DMS 273 (cell line): ENCODE results near the gene RAB26.
"Not testable (repeated sequence)": the region's sequence is repeated elsewhere in the genome, so short reads cannot be mapped to it uniquely, and the experiment has no call there.

ENCODE experiments used
- DNase-seq: peaks from one replicate; lab custom pipeline; 2025; ENCODE audit not compliant: unreplicated experiment; lab: John Stamatoyannopoulos, UW

Gene RAB26, protein sequence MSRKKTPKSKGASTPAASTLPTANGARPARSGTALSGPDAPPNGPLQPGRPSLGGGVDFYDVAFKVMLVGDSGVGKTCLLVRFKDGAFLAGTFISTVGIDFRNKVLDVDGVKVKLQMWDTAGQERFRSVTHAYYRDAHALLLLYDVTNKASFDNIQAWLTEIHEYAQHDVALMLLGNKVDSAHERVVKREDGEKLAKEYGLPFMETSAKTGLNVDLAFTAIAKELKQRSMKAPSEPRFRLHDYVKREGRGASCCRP

DNA sequence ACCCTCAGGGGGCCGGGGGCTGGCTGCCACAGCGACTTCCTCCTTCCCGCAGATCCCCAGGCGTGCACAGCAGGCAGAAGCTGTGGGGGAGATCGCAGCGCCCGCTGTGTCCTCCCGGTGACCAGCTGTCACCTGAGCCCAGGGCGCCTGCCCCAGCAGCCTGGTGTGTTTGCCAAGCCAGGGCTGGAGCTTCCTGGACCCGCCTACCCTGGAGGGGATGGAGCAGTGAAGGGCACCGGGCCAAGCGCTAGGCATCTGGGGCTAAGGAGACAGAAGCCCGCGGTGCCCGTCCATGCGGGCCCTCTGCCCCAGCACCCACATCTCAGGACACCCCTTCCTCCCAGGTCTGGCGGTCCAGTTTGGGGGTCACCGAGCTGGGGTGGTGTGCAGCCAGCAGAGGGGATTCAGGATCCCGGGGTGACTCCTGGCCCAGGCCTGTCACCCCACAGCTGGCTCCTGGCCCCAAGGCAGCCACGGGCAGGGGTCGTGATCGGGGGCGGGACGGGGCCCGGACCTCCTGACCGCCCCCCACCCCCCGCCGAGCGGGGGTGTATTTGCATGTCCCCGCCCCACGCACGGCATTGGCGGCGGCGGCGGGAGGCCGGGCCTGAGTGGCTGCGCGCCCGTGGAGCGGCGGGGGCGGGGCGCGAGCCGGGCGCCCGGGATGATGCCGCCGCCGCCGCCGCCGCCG, at the start of gene RAB26:
Gene RAB26, plus strand, starts transcription at position 645 of the 691 bp plus-strand sequence. CDS start 159 bp downstream, outside the sequence.
- peak; percentile 99 for DNase-seq

DNA sequence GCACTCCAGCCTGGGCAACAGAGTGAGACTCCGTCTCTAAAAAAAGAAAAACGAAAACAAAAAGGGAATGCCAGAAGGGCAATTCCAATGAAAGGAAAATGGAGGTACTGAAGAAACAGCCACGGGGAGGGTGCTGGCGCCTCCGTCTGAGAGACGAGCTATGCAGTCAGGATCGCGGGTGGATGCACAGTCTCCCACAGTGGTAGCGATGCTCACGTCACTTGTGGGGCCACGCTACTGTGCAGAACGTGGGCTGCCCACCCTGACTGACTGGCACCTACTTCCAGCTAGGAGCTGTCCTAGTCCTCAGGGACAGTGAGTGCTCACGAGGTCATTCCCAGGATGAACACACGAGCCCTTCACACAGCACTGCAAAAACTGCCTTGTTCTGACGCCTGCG, 46.8 kb upstream of the RAB26 start:
- DNase-seq = not testable (repeated sequence)

DNA sequence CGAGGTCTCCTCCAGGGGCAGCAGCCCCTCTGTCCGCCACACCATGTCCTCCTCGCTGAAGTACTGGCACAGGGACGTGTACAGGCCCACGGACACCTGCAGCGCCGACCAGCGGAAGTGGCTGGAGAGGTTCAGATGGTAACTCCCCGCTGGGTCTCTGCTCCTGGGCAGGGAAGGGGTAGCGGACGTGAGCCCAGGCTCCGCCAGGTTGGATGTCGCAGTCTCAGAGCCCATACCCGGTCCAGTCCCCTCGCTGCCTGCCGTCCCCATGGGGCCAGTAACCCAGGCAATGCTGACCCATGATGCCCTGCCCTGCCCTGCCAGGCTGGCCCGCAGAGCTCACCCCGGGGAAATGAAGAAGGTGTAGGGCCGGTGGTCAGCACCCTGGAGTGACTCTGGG, 46.0 kb upstream of the RAB26 start:
- DNase-seq = no peak

DNA sequence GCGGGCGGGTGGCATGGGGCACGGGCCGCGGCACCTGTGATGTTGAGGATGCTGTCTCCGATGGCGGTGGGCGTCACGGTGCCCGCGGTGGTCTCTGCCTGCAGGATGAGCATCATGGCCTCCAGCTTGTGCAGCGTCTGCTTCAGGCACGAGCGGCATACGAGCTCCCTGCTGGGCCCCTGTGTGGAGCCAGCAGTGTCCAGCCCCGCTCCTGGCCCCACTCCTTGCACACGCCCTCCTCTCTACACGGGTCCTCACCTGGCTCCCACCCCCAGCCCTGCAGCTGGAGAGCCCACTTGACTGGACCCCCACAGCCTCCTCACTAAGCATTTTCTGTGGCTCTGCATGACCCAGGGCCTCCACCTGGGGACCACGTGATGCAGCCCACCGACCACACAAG, 44.0 kb upstream of the RAB26 start:
- DNase-seq = not testable (repeated sequence)

DNA sequence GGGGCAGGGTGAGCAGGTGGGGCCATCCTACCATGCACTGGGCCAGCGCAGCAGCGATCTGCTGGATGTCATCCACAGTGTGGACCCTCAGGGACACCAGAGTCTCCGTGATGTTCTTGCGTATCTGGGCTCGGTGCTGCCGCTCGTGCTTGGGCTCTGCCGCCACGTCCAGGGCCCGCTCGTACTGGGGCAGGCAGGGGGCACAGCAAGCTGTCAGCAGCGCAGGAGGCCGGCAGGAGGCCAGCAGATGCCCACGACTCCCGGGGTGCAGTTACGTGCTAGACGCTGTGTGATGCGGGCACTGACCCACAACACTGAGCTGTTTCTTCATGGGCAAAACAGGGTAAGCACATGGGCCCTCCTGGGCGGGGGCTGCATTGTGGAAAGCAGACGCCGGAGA, 43.1 kb upstream of the RAB26 start:
- DNase-seq = not testable (repeated sequence)

DNA sequence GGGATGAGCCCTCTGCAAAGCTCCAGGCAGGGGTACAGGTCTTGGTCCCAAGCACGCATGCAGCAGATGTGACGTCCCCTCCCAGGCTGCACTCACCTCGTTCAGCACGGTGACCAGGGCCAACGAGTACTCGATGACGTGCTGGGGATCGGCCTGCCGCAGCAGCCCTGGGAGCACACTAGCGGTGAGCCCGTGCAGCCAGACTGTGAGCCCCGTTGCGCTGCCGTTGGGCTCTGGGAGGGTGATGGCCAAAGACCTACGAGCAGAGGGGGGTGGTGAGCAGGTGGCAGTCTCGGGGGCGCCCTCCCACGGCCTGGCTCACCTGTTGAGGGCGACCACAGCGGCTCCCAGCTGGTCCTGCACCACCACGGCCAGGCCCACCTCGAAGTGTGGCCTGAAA, 42.7 kb upstream of the RAB26 start:
- DNase-seq = not testable (repeated sequence)

DNA sequence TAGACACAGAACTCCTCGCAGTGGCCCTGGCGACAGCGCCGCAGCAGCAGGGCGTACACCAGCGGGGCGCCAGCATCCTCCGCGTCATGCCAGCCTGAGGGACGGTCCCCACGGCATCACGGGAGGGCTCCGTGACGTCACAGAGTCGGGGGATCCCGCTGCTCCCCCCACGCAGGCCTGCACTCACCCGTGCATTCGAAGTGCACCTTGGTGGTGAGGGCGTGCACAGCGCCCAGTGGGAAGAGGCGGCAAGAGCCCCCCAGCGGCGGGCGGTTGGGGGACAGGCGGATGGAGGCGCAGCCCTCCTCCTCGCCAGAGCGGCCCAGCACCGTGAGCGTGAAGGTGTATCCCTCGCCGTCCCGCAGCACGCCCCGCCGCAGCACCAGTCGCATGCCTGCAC, 42.2 kb upstream of the RAB26 start:
- DNase-seq = not testable (repeated sequence)

DNA sequence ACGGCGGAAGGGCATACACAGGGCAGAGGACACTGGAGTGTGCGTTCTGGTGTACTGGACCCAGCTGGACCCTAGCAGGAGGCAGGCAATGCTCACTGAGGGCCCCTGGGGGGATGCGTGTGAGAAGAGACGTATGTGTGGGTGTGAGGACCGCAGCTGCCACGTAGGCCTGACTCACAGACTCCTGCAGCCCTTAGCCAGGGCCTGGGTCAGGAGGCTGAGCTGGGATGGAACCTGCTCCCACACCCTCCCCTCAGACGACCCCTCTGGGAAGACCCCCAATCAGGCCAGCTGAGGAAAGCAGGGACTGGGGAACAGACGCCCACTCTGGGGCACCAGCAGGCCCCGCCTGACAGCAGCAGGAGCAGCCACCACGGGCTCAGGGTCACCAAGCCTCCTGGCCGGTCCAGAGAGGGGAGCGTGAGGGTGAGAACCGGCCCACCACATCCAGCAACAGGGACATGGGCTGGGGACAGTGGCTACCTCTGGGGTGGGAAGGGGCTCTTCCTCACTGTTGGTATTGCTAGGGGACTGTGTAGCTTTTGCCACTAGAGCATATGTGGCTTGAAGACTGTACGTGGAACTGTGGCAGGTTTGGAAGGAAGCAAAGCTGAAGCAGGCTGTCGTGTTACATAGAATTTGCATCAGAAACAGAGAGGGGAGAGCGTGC, 41.2 kb upstream of the RAB26 start:
- not testable (repeated sequence) for DNase-seq

DNA sequence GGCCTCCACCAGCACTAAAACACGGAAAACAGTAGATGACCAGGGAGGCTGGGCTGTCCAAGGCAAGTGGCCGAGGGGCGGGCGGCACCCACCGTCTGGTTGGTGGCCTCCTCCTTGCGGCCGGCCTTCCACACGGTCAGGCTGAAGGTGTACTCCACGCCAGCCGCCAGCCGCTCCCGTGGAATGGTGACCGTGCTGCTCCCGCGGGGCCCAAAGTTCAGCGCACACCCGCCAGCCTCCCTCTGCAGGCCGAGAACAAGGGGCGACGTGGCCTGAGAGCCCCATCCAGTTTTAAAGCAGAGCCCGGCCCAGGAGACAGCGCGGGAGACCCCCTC, 40.7 kb upstream of the RAB26 start:
- not testable (repeated sequence) for DNase-seq

DNA sequence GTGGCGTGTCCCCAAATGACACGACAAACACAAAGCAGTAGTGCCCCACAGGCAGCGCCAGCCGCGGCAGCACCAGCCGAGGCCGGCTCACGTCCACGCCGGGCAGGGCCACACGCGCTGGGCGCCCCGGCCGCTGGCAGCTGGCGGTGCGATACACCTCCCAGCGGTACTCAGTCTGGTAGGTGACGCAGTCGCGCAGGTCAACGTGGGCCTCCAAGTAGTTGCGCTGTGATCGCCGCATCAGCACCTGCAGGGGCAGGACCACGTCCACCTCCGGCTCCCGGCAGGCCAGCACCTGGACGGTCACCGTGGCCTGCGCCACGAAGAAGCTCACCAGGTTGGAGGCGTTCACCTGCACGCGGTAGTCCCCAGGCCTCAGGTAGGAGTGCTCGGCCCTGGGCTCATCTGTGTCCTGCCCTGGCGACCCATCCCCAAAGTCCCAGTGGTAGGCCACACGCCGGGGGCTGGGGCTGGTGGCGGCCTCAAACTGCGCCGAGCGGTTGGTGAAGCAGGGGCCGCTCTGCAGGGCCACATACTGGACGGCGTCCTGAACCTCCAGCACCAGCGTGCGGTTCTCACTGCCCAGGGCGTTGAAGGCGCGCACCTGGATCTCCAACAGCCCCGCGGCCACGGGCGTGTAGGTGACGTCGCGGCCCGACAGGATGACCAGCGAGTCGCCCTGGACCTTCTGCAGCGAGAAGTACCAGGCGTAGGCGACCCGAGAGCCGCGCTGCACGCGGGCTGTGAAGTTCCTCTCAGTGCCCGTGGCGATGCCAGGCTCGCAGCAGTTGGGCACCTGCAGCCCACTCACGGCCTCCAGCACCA, 39.8 kb upstream of the RAB26 start:
- DNase-seq = not testable (repeated sequence)

DNA sequence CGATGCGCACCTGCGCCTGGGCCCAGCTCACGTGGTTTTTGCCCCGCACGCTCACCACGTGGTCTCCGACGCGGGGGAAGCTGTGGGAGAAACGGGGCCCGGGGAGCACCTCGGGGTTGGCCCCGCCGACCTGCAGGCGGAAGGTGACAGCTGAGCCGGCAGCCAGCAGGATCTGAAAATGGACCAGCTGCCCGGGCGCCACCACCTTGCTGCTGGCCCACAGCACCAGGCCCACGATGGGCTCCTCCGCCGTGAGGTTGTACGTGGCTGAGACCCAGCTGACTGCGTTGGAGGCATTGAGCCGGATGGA, 39.2 kb upstream of the RAB26 start:
- DNase-seq = not testable (repeated sequence)

DNA sequence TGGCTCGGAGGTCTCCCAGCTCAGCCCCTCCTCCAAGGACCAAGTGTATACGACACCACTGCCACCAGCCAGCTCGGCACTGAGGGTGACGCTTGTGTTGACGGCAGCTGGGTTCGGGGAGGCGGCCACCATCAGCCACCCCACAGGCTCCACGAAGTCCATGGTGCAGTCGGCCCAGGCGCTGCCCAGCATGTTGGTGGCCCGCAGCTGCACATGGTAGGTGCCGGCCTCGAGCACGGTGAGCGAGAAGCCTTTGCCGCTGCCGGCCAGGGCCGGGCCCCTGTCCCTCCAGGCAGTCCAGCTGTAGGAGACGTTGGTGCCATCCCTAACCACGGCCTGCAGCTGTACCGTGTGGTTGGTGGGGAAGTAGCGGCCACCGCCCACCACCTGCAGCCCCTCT, 38.6 kb upstream of the RAB26 start:
- DNase-seq = not testable (repeated sequence)

DNA sequence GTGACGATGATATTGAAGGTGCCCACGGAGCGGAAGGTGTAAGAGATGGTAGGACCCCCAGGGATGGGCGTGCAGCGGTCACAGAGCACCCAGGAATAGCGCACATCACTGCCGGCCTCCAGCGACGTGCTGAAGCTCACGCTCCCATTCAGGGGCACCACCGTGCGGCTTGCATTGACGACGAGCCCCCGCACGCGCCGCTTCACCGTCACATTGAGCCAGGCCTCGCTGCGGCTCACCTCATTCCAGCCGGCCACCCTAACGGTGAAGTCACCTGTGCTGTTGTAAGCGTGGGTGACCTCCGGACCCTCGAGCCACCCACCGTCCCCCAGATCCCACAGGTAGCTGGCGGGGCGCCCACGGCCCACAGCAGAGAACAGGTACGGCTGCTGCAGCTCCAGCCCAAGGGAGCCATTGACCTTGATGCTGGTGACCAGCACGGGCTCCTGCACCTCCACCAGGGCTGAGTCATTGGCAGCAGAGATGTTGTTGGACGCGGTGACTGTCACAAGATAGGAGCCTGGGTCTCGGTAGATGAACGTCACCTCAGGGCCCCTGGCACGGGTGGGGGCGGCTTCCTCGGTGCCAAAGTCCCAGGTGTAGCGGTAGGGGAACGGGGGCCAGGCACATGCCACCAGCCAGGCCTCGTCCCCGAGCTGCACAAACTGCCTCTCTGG, 38.0 kb upstream of the RAB26 start:
- not testable (repeated sequence) for DNase-seq

DNA sequence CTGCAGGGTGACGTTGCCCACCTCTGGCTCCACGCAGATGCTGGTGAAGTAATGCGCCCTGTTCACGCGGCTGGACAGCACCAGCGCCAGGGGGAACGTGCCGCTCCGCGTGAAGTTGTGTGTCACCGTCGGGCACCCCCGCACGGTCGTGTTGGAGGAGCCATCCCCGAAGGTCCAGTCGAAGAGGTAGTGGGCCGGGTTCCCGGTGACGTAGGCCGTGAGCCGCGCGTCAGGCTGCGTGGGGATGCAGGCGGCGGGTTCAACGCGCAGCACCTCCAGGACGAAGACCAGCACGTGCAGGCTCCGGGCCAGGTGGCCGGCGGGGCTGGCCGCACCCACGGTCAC, 37.4 kb upstream of the RAB26 start:
- DNase-seq = not testable (repeated sequence)

DNA sequence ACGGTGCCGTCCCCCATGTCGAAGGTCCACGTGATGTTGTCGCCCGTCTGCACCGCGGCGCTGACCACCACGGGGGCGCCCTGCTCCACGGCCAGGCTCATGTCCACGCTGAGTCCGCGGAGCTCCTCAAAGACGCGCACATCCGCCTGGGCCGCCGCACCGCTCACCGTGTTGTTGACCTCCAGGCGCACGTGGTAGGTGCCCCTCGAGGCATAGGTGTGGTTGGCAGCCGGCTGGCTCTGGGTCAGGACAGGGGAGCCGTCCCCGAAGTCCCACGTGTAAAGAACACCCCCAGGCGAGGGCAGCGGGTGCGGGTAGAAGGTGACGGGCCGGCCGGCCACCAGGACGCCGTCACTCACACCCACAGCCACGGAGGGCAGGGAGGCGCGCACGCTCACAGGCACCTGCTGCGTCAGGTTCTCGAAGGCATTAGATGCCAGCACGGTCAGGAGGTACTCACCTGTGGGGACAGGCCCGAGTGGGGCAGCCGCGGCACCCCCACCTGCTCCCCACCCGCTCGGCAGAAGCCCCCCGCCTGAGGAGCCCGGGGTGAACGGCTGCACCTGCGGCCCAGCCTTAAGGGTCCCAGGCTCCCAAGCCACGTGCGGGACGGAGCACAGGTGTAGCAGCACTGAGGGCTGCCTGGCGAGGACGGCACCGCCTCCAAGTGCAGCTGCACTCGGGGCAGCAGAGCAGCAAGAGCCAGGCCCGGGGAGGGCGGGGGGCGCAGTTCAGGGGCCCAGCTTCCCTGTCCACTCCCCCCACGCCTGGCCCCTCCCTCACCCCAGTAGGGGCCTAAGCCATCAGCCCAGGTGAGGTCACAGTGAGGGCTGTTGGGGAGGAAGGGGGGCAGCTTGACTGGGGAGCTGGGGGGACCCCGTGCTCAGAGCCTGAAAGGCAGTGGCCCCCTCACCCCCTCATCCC, 36.8 kb upstream of the RAB26 start:
- DNase-seq = not testable (repeated sequence)

DNA sequence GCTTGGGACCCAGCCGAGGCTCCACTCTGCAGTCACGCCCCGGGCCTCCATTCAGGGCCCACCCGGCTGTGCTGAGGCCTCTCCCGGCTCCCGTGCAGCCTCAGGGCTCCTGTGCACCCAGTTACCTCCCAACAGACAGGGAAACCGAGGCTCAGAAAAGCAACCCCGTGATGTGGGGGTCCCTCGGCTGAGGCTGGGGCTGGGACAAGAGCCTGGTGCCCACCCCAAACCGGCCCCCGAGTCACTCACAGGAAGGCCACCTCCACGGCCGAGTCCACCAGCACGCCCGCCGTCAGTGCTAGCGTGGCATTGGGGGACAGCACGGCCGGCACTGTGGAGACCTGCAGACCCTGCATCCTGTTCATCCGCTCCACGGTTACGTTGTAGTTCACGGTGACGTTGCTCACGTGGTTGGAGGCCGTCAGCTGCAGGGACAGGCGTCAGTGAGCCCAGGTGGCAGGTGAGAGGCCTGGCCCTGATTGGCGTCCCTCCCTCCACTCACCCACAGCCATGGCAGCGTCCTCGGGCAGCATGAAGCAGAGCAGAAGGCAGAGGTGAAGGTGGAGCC, 35.8 kb upstream of the RAB26 start:
- DNase-seq = not testable (repeated sequence)

DNA sequence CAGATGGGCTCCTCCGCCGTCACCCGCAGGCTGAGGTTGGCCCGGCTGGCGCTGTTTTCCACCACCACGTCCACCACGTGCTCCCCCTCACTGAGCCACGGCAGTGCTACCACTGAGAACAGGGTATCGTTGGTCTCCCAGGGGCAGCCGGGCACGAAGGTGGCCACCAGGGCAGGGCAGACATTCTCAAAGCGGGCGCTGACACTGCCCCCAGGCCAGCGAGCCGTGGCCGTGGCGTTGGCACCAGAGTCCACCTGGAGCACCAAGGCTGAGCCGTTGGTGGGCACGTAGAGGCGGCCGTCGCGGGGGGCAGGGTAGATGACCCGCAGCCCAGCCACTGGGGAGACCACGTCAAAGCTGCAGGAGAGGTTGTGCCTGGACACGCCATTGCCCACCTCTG, 34.2 kb upstream of the RAB26 start:
- not testable (repeated sequence) for DNase-seq

DNA sequence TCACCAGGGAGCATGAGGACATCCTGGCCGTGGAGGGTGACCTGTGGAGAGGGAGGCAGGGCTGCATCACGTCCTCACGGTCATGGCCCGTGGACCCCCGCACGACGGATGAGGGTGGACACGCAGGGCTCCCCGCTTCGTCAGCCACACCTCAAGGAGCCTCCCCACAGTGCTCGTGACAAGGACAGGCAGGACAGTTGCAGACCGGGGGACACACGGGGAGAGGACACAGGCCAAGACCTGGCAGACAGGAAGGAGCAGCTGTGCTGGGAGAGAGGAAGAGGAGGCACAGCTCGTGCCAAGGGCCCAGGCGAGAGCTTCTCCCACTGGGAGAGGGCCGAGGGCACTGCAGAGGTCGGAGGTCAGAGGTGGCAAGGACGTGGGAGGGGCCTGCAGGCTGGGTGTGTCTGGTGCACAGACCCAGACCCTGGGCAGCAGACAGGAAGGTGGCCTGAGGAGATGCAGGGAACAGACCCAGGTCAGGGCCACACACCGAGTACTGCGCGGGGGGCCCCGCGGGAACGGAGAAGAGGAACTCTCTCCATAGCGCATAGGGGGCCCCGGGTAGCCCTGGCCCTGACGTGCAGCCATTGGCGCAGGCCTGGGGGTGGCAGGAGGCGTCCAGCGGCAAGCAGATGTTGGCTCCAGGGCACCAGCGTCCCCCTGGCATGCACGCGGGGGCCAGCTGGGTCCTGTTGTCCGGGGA, 33.4 kb upstream of the RAB26 start:
- DNase-seq = not testable (repeated sequence)

DNA sequence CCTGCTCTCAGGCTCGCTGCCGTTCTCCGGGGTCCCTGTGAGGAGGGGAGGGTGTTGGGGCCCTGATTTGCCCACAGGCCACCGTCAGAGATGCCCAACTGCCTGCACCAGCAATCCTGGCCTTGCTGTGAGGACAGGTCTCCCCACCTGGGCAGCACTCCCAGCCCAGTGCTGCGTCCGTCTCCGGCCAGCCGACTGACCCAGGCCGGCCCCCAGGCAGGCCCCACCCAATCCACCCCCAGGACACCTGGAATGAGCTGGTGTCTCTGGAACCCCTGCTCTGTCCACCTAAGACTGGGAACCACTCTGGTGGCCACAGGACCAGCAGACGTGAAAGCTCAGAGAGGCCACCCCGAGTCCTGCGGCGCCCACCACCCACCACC, 32.8 kb upstream of the RAB26 start:
- no peak for DNase-seq
